ENCODE data around the gene CLK1.

GRCh38 chr2:200863782-200864175 lies 679 bp downstream of the CLK1 start:
- TF ChIP-seq GATA2 (IDR thresholded peaks at IDR 0.05; ENCODE audit: low read depth, low read length) (no peak), GATA3 (IDR thresholded peaks at IDR 0.05; ENCODE audit: low read depth, low read length) (no peak)
